Measurements from ENCODE around the gene NPB. TPM values are rescaled to one million over a fixed set of nuclear protein-coding genes. Genes with fewer than 3 reads are reported as not detected.

NPB gene
- total and polyA plus RNA-seq, 2 of the 8 experiments (the other 6 are each of a cell fraction or from before 2014, with no cell fraction given) = 1.5 to 2.5 TPM

GRCh38 chr17:81918832-81919545 is 17.0 kb downstream of the NPB start (continued):
- TF ChIP-seq CTCF (IDR thresholded peaks at IDR 0.05; ENCODE audit: control extremely low read depth in 1 of 3, insufficient read depth in 1 of 3, low read depth in 1 of 3, low read length in 3 of 3) (no peak), MAFK (IDR thresholded peaks at IDR 0.05; ENCODE audit: low read depth, low read length) (no peak)
